Activated CD4-positive, alpha-beta memory T cell treated with anti-CD3 and anti-CD28 coated beads, Interleukin-2, amount 10 ng/mL, durations not matched to agents 7 days and 5 days (primary cell): ENCODE measurements around the gene ISL1. TPM values are rescaled to one million over a fixed set of nuclear protein-coding genes. Genes with fewer than 3 reads are reported as not detected.
A peak's percentile ranks its signal among the peaks of the same experiment; 100 is the strongest.

ENCODE experiments used
- CTCF ChIA-PET: fragments of 350-600 bp; sonication (Branson Sonifier 250); formaldehyde crosslinking; loops from one replicate; lab custom pipeline; 2021; ENCODE audit warnings: antibody characterized with exemption, inconsistent platforms; lab: Charles Lee
- POLR2A ChIA-PET: fragments of 350-600 bp; sonication (Branson Sonifier 250); formaldehyde crosslinking; loops from one replicate; lab custom pipeline; 2021; ENCODE audit warnings: antibody characterized with exemption; lab: Charles Lee
- DNase-seq: peaks from one replicate; pipeline ENCODE4 v3.0.0-alpha.2; 2020
- H3K27ac Mint-ChIP-seq: one replicate; pipeline ENCODE4 v1.8.0; 2021; ENCODE audit warnings: mild to moderate bottlenecking, mixed read lengths
- H3K27me3 Mint-ChIP-seq: one replicate; pipeline ENCODE4 v1.8.0; 2021; ENCODE audit warnings: mixed read lengths
- H3K36me3 Mint-ChIP-seq: one replicate; pipeline ENCODE4 v1.8.0; 2021; ENCODE audit warnings: low read depth, mixed read lengths
- H3K4me1 Mint-ChIP-seq: one replicate; pipeline ENCODE4 v1.8.0; 2021; ENCODE audit warnings: mixed read lengths
- H3K4me3 Mint-ChIP-seq: one replicate; pipeline ENCODE4 v1.8.0; 2021; ENCODE audit warnings: mild to moderate bottlenecking, mixed read lengths
- H3K9me3 Mint-ChIP-seq: one replicate; pipeline ENCODE4 v1.8.0; 2021; ENCODE audit warnings: mixed read lengths
- total RNA-seq, 2 experiments: library from RNA; stranded (reverse); gene quantifications; one replicate each; pipeline ENCODE4 v1.2.3, GENCODE V29; 2021

Gene ISL1
- not detected for total RNA-seq

DNA sequence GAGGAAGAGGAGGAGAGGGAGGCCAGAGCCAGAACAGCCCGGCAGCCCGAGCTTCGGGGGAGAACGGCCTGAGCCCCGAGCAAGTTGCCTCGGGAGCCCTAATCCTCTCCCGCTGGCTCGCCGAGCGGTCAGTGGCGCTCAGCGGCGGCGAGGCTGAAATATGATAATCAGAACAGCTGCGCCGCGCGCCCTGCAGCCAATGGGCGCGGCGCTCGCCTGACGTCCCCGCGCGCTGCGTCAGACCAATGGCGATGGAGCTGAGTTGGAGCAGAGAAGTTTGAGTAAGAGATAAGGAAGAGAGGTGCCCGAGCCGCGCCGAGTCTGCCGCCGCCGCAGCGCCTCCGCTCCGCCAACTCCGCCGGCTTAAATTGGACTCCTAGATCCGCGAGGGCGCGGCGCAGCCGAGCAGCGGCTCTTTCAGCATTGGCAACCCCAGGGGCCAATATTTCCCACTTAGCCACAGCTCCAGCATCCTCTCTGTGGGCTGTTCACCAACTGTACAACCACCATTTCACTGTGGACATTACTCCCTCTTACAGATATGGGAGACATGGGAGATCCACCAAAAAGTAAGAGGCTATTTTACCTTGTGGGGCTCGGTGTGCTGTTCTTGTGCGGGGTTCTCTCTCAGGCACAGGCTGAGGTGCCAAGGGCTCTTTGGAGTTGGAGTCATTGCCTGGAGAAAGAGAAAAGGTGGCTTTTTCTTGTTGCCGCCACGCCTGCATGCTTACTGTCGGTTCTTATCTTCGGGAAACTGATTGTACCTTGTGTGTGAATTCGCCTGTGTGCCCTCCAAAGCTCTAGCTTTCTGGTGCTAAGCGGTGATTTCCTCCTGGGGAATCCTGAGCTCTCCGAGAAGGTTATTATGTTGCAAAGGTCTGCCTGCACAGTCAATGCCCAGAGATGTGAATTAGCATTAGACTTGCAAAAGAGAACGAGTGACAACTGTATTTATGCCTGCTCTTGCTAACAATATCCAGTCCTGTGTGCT, at the start of gene ISL1:
Gene ISL1, plus strand, starts transcription at position 318 of the 991 bp plus-strand sequence. Its CDS starts 224 bp downstream, at position 542.
- no peak for DNase-seq

DNA sequence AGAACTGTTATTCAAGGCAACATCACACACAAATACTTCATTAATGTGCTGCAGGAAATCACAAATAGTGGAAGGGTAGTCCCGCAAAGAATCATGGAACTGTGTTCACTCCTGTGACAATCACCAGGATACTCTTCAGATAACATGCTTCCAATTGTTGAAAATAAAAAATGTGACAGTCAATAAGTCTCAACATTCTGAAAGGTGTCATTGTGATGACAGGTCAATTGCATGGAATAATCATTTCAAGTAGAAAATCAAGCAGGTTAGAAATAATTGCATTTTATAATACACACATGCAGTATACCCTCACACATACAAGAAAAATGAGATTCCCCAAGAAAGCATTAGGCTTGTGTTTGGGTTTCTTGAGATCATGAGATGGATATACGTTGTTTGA, 46.4 kb upstream of the ISL1 start:
- ChIA-PET POLR2A (no interaction called here), CTCF (no interaction called here)
- Mint-ChIP-seq H3K4me3 (no peak overlapping the region), H3K36me3 (no peaks in the 10 kb centered on the region), H3K27ac (no peak overlapping the region), H3K4me1 (no peaks in the 10 kb centered on the region), H3K27me3 (no peaks in the 10 kb centered on the region), H3K9me3 (peaks cover 7% of the 10 kb centered on the region)
- no peak for DNase-seq

More for the DNA sequence above, at the start of gene ISL1:
- Mint-ChIP-seq H3K4me1 (peaks cover 8% of the 10 kb centered on the region), H3K27ac (no peak within 1 kb of the TSS), H3K9me3 (no peaks in the 10 kb centered on the region), H3K4me3 (no peak within 1 kb of the TSS), H3K27me3 (peaks cover 93% of the 10 kb centered on the region), H3K36me3 (peaks cover 5% of the 10 kb centered on the region)
- CTCF ChIA-PET = interaction anchor here (0.9 kb wide), 1 partner anchor 420 kb away, joined by 3 read pairs; no protein-coding TSS in a partner anchor
- POLR2A ChIA-PET = no interaction called here

DNA sequence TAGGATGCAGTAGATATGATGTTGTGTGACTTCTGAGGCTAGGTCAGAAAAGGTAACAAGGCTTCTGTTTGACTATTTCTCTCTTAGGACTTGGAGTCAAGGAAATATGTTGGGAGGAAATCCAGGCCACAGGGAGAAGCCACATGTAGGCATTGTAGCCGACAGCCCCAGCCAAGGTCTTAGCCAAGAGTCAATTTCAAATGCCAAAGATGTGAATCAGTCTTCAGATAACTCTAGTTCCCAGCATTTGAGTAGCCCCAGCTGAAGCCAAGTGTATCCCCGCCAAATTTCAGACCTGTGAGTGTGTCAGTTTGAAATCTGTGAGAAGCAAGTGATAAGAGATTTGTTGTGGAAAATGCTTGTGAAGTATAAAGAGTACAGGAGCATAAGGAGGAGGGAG, 38.1 kb upstream of the ISL1 start:
- ChIA-PET CTCF (no interaction called here), POLR2A (no interaction called here)
- peaks cover 5% of the 10 kb centered on the region for H3K9me3 Mint-ChIP-seq
- H3K4me3 Mint-ChIP-seq = no peak overlapping the region
- H3K27me3 Mint-ChIP-seq = no peaks in the 10 kb centered on the region
- no peaks in the 10 kb centered on the region for H3K4me1 Mint-ChIP-seq
- DNase-seq = no peak
- H3K27ac Mint-ChIP-seq = no peak overlapping the region
- no peaks in the 10 kb centered on the region for H3K36me3 Mint-ChIP-seq

DNA sequence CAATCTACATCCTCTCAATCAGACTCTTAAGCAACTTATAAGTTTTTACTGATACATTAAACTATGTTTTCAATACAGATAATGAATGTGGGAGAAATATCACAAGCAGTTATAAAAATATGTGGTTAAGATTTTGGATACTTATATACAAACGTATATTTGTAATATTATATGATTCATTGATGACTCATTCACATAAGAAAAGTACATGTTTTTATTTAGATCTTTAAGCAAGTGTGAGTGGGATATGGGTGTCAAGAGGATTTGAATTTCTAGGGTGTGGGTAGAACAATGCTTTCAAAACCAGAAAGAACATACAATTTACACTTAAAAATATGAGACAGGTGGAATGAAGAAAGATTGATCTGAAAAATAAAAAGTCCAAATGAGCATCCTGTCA, 36.1 kb upstream of the ISL1 start:
- CTCF ChIA-PET = interaction anchor here (0.6 kb wide), 1 partner anchor 29 kb away, joined by 3 read pairs; no protein-coding TSS in a partner anchor
- Mint-ChIP-seq H3K27ac (no peak overlapping the region), H3K4me1 (no peaks in the 10 kb centered on the region), H3K9me3 (no peaks in the 10 kb centered on the region), H3K36me3 (no peaks in the 10 kb centered on the region), H3K27me3 (no peaks in the 10 kb centered on the region), H3K4me3 (no peak overlapping the region)
- POLR2A ChIA-PET = no interaction called here
- no peak for DNase-seq

- CTCF ChIA-PET = interaction anchor here (0.6 kb wide), 1 partner anchor 29 kb away, joined by 3 read pairs; no protein-coding TSS in a partner anchor
- H3K4me3 Mint-ChIP-seq = no peak overlapping the region
- H3K36me3 Mint-ChIP-seq = no peaks in the 10 kb centered on the region
- POLR2A ChIA-PET = no interaction called here
- no peak overlapping the region for H3K27ac Mint-ChIP-seq
- no peaks in the 10 kb centered on the region for H3K27me3 Mint-ChIP-seq
- no peaks in the 10 kb centered on the region for H3K4me1 Mint-ChIP-seq
- H3K9me3 Mint-ChIP-seq = no peaks in the 10 kb centered on the region
- no peak for DNase-seq
Measured at GRCh38 chr5:51347704-51348103, 35.5 kb upstream of the ISL1 start.

DNA sequence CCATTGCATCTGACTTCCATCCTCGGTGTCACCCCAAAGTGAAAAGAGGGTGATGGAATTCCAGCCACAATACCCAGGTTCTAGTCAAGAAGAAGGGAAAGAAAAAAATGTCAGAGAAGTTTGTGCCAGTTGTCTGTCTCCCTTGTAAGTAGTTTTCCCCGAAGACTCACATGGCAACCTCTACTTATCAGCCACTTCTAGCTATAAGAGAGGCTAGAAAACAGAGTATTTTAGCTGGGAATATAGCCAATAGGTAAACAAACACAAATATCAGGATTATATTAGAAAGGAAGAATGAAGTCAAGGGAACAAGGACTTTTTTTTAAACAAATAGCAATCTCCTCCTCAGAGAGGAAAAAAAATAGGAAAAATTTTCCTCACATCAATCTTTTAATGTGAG, 12.2 kb upstream of the ISL1 start:
- Mint-ChIP-seq H3K27me3 (no peaks in the 10 kb centered on the region), H3K36me3 (no peaks in the 10 kb centered on the region), H3K27ac (no peak overlapping the region), H3K4me1 (no peaks in the 10 kb centered on the region), H3K4me3 (no peak overlapping the region), H3K9me3 (no peaks in the 10 kb centered on the region)
- CTCF ChIA-PET = no interaction called here
- POLR2A ChIA-PET = no interaction called here
- no peak for DNase-seq

DNA sequence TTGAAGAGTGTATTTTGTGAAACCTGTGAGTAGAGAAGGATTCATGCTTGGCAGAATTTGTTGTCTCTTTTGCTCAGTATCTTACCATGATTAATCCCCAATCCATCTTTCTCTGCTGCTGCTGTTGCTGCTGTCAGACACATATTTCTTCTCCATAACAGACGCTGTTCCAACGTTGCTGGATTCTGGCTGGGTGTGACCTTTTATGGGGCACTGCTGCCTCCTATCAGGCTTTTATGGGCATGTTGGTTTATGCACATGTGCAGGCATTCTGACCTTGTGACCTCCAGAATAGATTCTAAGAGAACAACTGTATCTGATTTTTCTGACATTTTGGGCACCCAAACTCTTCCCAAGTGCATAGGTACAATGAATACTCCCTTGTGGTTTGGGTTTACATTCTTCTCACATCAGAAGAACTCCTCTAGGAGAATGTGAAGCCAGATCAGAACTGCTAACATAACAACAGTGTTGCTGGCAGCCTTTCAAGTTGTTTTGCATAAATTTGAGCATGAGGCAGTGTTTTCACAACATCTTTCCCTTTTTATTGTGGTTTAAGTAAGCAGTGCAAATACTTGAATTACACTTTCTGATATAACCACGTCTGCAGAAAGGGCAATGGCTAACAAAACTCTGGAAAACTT, 9.2 kb upstream of the ISL1 start:
- peaks cover 3% of the 10 kb centered on the region for H3K4me1 Mint-ChIP-seq
- peaks cover 5% of the 10 kb centered on the region for H3K36me3 Mint-ChIP-seq
- H3K9me3 Mint-ChIP-seq = no peaks in the 10 kb centered on the region
- H3K27ac Mint-ChIP-seq = no peak overlapping the region
- POLR2A ChIA-PET = no interaction called here
- CTCF ChIA-PET = no interaction called here
- H3K27me3 Mint-ChIP-seq = peaks cover 27% of the 10 kb centered on the region
- no peak overlapping the region for H3K4me3 Mint-ChIP-seq
- no peak for DNase-seq

DNA sequence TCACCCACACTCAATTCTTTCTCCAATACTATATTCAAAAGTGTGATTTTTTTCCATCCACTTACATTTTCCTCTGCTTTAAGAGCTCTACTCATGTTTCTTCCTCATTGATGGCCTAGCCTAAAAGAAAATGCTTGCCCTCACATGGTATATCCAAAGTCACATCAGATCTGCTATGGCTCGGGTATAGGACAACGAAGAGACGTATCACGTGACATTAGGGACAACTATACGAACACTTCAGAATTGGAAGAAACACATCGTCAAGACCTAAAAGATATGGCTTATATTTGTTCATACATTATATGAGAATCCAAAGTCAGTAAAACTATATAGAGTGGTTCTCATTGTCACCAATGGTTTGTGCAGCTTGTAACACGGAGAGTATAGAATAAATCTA, 8.2 kb upstream of the ISL1 start:
- H3K36me3 Mint-ChIP-seq = peaks cover 8% of the 10 kb centered on the region
- H3K9me3 Mint-ChIP-seq = no peaks in the 10 kb centered on the region
- ChIA-PET CTCF (no interaction called here), POLR2A (no interaction called here)
- H3K27ac Mint-ChIP-seq = no peak overlapping the region
- H3K4me3 Mint-ChIP-seq = no peak overlapping the region
- peaks cover 38% of the 10 kb centered on the region for H3K27me3 Mint-ChIP-seq
- DNase-seq = no peak
- H3K4me1 Mint-ChIP-seq = peaks cover 3% of the 10 kb centered on the region

- CTCF ChIA-PET = no interaction called here
- no peak overlapping the region for H3K27ac Mint-ChIP-seq
- H3K4me3 Mint-ChIP-seq = no peak overlapping the region
- POLR2A ChIA-PET = no interaction called here
- peaks cover 52% of the 10 kb centered on the region for H3K27me3 Mint-ChIP-seq
- no peak for DNase-seq
- H3K4me1 Mint-ChIP-seq = peaks cover 3% of the 10 kb centered on the region
- no peaks in the 10 kb centered on the region for H3K9me3 Mint-ChIP-seq
- H3K36me3 Mint-ChIP-seq = peaks cover 8% of the 10 kb centered on the region
Measured at GRCh38 chr5:51376509-51376908, 6.7 kb upstream of the ISL1 start.

DNA sequence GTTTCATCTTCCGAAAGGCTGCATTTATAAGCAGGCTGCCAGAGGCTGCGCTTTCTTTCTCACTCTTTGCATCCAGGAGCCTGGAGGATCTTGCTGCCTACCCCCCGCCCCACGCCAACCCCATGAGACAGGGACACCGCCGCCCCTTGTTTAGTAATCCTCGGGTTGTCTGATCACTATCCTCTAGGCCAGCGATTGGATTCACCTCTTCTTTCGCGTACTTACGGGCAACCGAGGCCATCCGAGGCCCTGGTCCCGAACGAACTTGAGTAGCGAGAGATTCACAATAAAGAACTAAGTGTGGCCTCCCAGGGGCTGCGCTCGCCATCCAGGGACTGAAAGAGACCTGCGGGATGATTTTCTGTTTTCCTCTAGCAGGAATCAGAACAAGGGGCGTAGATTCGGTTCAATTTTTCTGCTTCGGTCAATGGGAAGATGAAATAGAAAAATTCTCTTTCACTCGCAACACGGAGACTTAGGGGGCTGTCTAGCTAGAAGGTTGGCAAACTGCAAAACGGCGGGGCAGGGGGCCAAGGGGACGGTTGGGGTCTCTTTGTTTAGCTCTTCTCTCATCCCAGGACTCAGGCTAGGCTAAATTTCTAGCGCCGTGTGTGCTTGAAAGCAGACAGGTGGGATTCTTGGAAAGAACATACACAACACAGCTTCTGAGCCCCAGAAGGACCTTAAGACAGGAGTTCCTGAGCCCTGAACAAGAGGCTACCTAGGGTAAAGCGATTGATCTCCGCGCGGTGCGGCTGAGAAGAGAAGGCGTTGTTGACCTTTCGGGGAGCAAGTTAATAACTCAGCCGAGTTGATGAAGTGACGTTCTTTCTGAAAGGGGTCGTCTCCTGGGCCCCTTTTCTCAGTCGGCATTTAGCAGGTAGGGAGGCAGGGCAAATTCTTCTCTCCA, 5.8 kb upstream of the ISL1 start:
- peaks cover 4% of the 10 kb centered on the region for H3K4me1 Mint-ChIP-seq
- peaks cover 8% of the 10 kb centered on the region for H3K36me3 Mint-ChIP-seq
- H3K27ac Mint-ChIP-seq = peak overlapping the region; percentile 2
- no peak for DNase-seq
- CTCF ChIA-PET = no interaction called here
- H3K9me3 Mint-ChIP-seq = no peaks in the 10 kb centered on the region
- H3K27me3 Mint-ChIP-seq = peaks cover 61% of the 10 kb centered on the region
- H3K4me3 Mint-ChIP-seq = no peak overlapping the region
- POLR2A ChIA-PET = no interaction called here

DNA sequence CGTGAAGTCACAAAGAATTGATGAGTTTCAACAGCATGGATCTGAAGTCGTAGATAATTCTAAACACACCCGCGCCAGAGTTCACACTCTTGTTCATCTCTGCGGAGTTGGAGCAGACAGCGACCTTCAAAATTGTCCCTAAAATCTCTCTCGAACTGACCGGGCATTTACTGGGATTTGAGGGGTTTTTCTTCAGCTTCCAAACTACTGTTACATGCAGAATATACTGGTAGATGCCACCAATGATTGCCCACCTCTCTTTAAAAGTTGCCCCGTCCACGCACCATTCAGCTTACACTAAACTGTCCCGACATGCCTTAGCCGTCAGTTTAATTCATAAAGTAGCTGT, 5.2 kb upstream of the ISL1 start:
- Mint-ChIP-seq H3K27me3 (peaks cover 67% of the 10 kb centered on the region), H3K4me1 (peaks cover 4% of the 10 kb centered on the region), H3K36me3 (peaks cover 8% of the 10 kb centered on the region), H3K9me3 (no peaks in the 10 kb centered on the region), H3K4me3 (no peak overlapping the region), H3K27ac (no peak overlapping the region)
- CTCF ChIA-PET = no interaction called here
- no peak for DNase-seq
- POLR2A ChIA-PET = no interaction called here

DNA sequence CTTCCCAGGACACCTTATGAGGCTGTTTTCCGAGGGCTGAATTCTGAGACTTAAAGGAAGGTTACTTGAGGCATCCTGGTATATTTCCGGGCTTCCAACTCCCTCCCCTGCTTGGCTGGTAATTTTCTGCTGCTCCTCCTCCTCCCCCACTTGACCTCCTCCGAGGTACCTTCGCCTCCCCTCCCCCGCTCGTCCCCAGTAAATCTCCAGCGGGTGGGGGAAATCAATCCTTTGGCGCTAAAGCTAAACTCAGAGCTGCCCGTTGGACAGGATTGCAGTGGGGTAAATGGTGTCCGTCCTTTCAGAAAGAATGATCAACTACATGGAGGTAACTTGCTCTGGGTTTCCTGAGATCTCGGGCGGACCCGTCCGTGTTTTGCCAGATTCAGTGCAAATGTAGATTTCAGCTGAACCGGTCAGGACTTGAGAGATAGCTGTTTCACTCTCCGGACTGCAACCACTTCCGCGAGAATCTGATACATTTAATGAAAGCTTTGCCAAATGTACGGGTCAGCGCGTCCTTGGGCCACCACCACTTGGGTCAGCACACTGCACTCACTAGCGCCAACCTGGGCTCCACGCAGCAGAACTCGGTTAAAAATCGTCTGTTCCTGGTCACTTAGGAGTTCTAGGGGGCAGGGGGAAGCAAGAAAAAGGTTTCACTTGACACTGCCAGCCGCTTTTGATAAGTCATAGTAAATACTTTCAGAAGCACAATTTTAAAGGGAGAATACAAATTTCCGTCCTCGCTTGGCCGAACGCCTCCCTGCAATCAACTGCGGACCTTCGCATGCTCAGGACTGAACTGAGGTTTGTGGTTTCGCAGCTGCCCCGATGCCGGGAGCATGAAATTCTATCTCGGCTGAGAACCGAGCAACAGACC, 4.6 kb upstream of the ISL1 start:
- ChIA-PET POLR2A (no interaction called here), CTCF (no interaction called here)
- peaks cover 74% of the 10 kb centered on the region for H3K27me3 Mint-ChIP-seq
- no peak overlapping the region for H3K4me3 Mint-ChIP-seq
- peaks cover 10% of the 10 kb centered on the region for H3K36me3 Mint-ChIP-seq
- H3K27ac Mint-ChIP-seq = no peak overlapping the region
- DNase-seq = no peak
- H3K9me3 Mint-ChIP-seq = no peaks in the 10 kb centered on the region
- H3K4me1 Mint-ChIP-seq = peaks cover 6% of the 10 kb centered on the region
